ENCODE results near the gene FAM184A. TPM values are rescaled to one million over a fixed set of nuclear protein-coding genes. Genes with fewer than 3 reads are reported as not detected.
"Not testable (repeated sequence)": the region's sequence is repeated elsewhere in the genome, so short reads cannot be mapped to it uniquely, and the experiment has no call there.

The FAM184A gene
- total RNA-seq, 4 donors from 2014 or later, result 0.30 to 3.8 (median 1.1) TPM

DNA sequence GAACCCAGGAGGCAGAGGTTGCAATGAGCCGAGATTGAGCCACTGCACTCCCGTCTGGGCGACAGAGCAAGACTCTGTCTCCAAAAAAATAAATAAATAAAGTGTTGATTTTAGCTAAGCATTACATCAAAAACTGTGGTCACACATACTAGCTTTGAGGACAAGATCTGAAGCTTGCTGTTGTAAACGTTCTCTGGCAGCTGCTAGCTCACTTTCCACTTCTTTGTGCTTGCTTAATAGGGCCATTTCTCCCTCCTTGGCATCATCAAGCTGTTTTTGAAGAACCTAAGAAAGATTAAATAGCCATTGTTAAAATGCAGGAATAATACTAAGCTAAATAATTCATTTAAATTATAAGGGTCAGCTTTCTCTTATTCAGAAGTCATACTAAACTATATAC is 55.7 kb downstream of the FAM184A start:
- Histone ChIP-seq H3K36me3 (no peaks in the 10 kb centered on the region), H3K4me3 (no peak overlapping the region), H3K27me3 (no peaks in the 10 kb centered on the region), H3K4me1 (no peaks in the 10 kb centered on the region), H3K9me3 (no peaks in the 10 kb centered on the region), H3K27ac (no peak overlapping the region)
- intact Hi-C loops (cut with DNase I), result no loop called here
- no peak for TF ChIP-seq POLR2A (IDR thresholded peaks at IDR 0.05)
- TF ChIP-seq CTCF (IDR thresholded peaks at IDR 0.05), result no peak
- WGBS, 2 donors, result 56 to 63% methylated on average over 4 of the region's 4 CpGs
- DNase-seq, result no peak

- H3K4me3 ChIP-seq, result no peak overlapping the region
- no peaks in the 10 kb centered on the region for H3K27me3 ChIP-seq
- DNase-seq, result no peak
- no peak overlapping the region for H3K27ac ChIP-seq
- H3K4me1 ChIP-seq, result no peaks in the 10 kb centered on the region
- WGBS, 2 donors, result 93 to 96% methylated on average over 2 of the region's 2 CpGs
- intact Hi-C loops (cut with DNase I), result no loop called here
- no peaks in the 10 kb centered on the region for H3K36me3 ChIP-seq
- TF ChIP-seq POLR2A (IDR thresholded peaks at IDR 0.05) (no peak), CTCF (IDR thresholded peaks at IDR 0.05) (no peak)
- H3K9me3 ChIP-seq, result no peaks in the 10 kb centered on the region
Measured at GRCh38 chr6:119020597-119021561, 57.6 kb downstream of the FAM184A start.

GRCh38 chr6:119015165-119015564 is 63.3 kb downstream of the FAM184A start:
- H3K27me3 ChIP-seq; H3K27ac ChIP-seq; H3K4me3 ChIP-seq; H3K36me3 ChIP-seq; H3K9me3 ChIP-seq; DNase-seq; intact Hi-C loops (cut with DNase I); H3K4me1 ChIP-seq: not testable (repeated sequence)
- WGBS, 2 donors, result 96% methylated on average over 3 of the region's 22 CpGs; no CpG with 5 or more reads in 1 of the 2 donors

DNA sequence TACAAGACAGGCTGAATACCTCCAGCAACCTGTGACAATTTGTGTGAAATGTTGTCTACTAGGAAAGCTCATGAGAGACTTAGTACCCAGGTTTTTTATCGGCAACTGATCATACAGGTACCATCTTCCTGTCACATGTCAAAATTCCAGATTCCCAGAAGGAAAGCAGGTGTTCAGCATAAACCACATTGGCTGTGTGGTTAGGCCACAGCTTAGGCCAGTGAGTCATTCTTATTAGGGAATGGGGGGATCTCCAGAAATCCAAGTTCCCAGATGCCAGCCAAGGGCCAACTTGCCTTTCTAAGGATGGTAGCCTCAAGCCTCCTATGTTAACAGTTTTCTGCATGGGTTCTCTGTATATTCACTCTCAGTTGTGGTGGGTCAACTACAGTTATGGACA is 65.9 kb downstream of the FAM184A start:
- 100% methylated on average over 1 of the region's 1 CpG for WGBS, 2 donors
- no peak for DNase-seq
- Histone ChIP-seq H3K4me1 (no peaks in the 10 kb centered on the region), H3K36me3 (peaks cover 0 to 5% (median 0%) of the 10 kb centered on the region in 3 donors), H3K27me3 (no peaks in the 10 kb centered on the region), H3K4me3 (no peak overlapping the region), H3K27ac (no peak overlapping the region), H3K9me3 (no peaks in the 10 kb centered on the region)
- intact Hi-C loops (cut with DNase I), result no loop called here
- TF ChIP-seq POLR2A (IDR thresholded peaks at IDR 0.05) (no peak), CTCF (IDR thresholded peaks at IDR 0.05) (no peak)

- intact Hi-C loops (cut with DNase I); H3K4me3 ChIP-seq; H3K4me1 ChIP-seq; H3K9me3 ChIP-seq; H3K27me3 ChIP-seq; H3K27ac ChIP-seq; H3K36me3 ChIP-seq; DNase-seq: not testable (repeated sequence)
- WGBS, 2 donors, result 90 to 93% methylated on average over 3 of the region's 3 CpGs
Measured at GRCh38 chr6:119009266-119009665, 69.2 kb downstream of the FAM184A start.

- H3K4me1 ChIP-seq, result no peaks in the 10 kb centered on the region
- H3K9me3 ChIP-seq, result no peaks in the 10 kb centered on the region
- H3K4me3 ChIP-seq, result no peak overlapping the region
- DNase-seq, result no peak
- H3K27me3 ChIP-seq, result no peaks in the 10 kb centered on the region
- WGBS, 2 donors, result 90 to 92% methylated on average over 2 of the region's 2 CpGs
- intact Hi-C loops (cut with DNase I), result no loop called here
- TF ChIP-seq CTCF (IDR thresholded peaks at IDR 0.05) (no peak), POLR2A (IDR thresholded peaks at IDR 0.05) (no peak)
- no peak overlapping the region for H3K27ac ChIP-seq
- H3K36me3 ChIP-seq, result peaks cover 0 to 5% (median 0%) of the 10 kb centered on the region in 3 donors
Measured at GRCh38 chr6:119006974-119007373, 71.5 kb downstream of the FAM184A start.

All from esophagus squamous epithelium (tissue), 5 donors.